LNCaP clone FGC (cell line): ENCODE data around the gene RCC2.
A peak's percentile ranks its signal among the peaks of the same experiment; 100 is the strongest.

Source experiments
- DNase-seq: peaks from one replicate; pipeline ENCODE4 v3.0.0-alpha.2; 2011; ENCODE audit warnings: low read depth
- H3K4me3 ChIP-seq: 2 replicates; pipeline ENCODE4 v1.5.1; 2011; ENCODE audit warnings: mild to moderate bottlenecking, low read depth, low read length, control low read depth
- CTCF ChIP-seq: IDR thresholded peaks from 2 replicates; pipeline ENCODE4 v1.5.1; 2012; ENCODE audit warnings: mild to moderate bottlenecking; ENCODE audit not compliant: control insufficient read depth, insufficient read depth; ENCODE audit errors: extremely low read depth

Gene RCC2

GRCh38 chr1:17427696-17428660, 11.5 kb downstream of the RCC2 start:
- DNase-seq = peak; percentile 47
- no peak overlapping the region for H3K4me3 ChIP-seq
- no peak for TF ChIP-seq CTCF

- no peak for DNase-seq
- H3K4me3 ChIP-seq = no peak overlapping the region
- TF ChIP-seq CTCF = no peak
Observed at GRCh38 chr1:17425806-17426600, 13.5 kb downstream of the RCC2 start.

- H3K4me3 ChIP-seq = no peak overlapping the region
- DNase-seq = no peak
- no peak for TF ChIP-seq CTCF
Observed at GRCh38 chr1:17423781-17424245, 15.7 kb downstream of the RCC2 start.

DNA sequence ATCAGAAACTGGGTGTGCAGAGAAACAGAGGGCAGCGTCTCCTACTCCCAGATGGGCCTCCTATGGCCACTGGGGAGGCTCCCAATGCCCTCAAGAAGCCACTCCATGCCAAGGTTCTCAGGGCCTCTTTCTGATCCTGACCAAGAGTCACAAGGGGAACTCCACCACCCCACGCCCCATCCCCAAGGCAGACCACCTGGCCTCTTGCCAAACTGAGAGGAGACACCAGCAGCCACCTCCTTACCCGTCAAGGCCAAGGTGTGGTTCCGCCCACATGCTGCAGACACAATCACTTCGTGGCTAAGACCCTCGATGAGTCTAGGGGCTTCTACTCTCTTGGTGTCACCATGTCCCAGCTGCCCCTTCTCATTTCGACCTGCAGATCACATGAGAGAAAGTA, 17.0 kb downstream of the RCC2 start:
- no peak for DNase-seq
- H3K4me3 ChIP-seq = no peak overlapping the region
- no peak for TF ChIP-seq CTCF

GRCh38 chr1:17420391-17420918, 19.0 kb downstream of the RCC2 start:
- no peak overlapping the region for H3K4me3 ChIP-seq
- no peak for TF ChIP-seq CTCF
- no peak for DNase-seq

DNA sequence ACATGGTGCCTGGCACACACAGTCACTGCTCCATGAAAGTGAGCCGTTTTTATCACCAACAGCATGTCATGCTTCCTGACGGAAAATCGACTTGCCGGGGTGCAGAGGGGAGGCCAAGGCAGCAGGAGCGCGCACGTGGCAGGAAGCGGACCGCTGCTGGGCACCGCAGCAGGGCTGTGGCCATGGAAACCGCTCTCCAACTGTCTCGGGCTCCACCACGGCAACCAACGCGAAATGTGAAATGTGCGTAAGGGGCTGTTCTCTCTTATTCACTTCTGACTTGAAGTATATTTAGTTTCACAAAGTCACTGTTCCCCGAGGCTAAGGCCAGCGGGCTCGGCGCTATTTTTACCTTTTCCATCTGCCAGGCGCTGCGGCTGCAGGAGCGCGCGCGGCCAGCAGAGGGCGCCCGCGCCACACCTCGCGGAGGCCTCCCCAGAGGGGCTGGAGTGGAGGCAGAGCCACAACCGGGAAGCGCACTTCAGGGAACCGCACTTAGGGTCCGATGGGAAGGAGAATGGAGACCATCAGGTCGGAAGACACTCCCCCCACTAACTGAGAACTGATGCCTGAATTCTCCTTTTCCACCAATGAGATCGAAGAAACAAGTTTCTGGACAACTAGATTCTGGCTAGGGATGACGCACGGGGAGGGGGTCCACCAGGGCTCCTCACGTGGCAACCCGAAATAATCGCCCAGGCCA, 19.7 kb downstream of the RCC2 start:
- peak; percentile 30; the same call in 1 of the 2 replicates for TF ChIP-seq CTCF
- H3K4me3 ChIP-seq = no peak overlapping the region
- DNase-seq = no peak
